Ishikawa (cell line): ENCODE data around the gene PLAAT3.
A peak's percentile ranks its signal among the peaks of the same experiment; 100 is the strongest.

Source experiments
- CEBPB ChIP-seq: IDR thresholded peaks from 2 replicates; pipeline ENCODE4 v1.6.1; 2012
- CREB1 ChIP-seq: IDR thresholded peaks from 2 replicates; pipeline ENCODE4 v1.6.1; 2012; ENCODE audit warnings: low read depth
- EGR1 ChIP-seq: IDR thresholded peaks from 2 replicates; pipeline ENCODE4 v1.6.1; 2012
- EP300 ChIP-seq: IDR thresholded peaks from 2 replicates; pipeline ENCODE4 v1.6.1; 2012; ENCODE audit warnings: borderline replicate concordance
- FOXM1 ChIP-seq: IDR thresholded peaks from 2 replicates; pipeline ENCODE4 v1.6.1; 2012; ENCODE audit warnings: low read depth, borderline replicate concordance
- MAX ChIP-seq: IDR thresholded peaks from 2 replicates; pipeline ENCODE4 v1.6.1; 2012
- NFIC ChIP-seq: IDR thresholded peaks from 2 replicates; pipeline ENCODE4 v1.6.1; 2012
- RAD21 ChIP-seq: IDR thresholded peaks from 2 replicates; pipeline ENCODE4 v1.6.1; 2012; ENCODE audit warnings: low read depth
- REST ChIP-seq: IDR thresholded peaks from 2 replicates; pipeline ENCODE4 v1.6.1; 2012; ENCODE audit warnings: low read depth, mild to moderate bottlenecking
- TAF1 ChIP-seq: IDR thresholded peaks from 2 replicates; pipeline ENCODE4 v1.6.1; 2012; ENCODE audit warnings: low read depth, mild to moderate bottlenecking
- TCF12 ChIP-seq: IDR thresholded peaks from 2 replicates; pipeline ENCODE4 v1.6.1; 2012; ENCODE audit warnings: low read depth
- TEAD4 ChIP-seq: IDR thresholded peaks from 2 replicates; pipeline ENCODE4 v1.6.1; 2012
- YY1 ChIP-seq: IDR thresholded peaks from 2 replicates; pipeline ENCODE4 v1.6.1; 2012; ENCODE audit warnings: low read depth
- ZBTB7A ChIP-seq: IDR thresholded peaks from 2 replicates; pipeline ENCODE4 v1.6.1; 2012; ENCODE audit warnings: low read depth
- TF ChIP-seq, protein P1 (sequence below): IDR thresholded peaks from 2 replicates; pipeline ENCODE4 v1.6.1; 2012

PLAAT3 gene

GRCh38 chr11:63592975-63593395 is 21.2 kb downstream of the PLAAT3 start:
- TF ChIP-seq YY1: no peak
- no peak for TF ChIP-seq NFIC
- TF ChIP-seq EP300: no peak
- TF ChIP-seq CREB1: no peak
- TF ChIP-seq ZBTB7A: no peak
- TF ChIP-seq REST: peak; percentile 82
- no peak for TF ChIP-seq MAX
- TF ChIP-seq, protein P1, sequence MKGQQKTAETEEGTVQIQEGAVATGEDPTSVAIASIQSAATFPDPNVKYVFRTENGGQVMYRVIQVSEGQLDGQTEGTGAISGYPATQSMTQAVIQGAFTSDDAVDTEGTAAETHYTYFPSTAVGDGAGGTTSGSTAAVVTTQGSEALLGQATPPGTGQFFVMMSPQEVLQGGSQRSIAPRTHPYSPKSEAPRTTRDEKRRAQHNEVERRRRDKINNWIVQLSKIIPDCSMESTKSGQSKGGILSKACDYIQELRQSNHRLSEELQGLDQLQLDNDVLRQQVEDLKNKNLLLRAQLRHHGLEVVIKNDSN: no peak
- peak; percentile 59 for TF ChIP-seq RAD21
- no peak for TF ChIP-seq TEAD4

GRCh38 chr11:63590024-63590788 is 24.0 kb downstream of the PLAAT3 start:
- no peak for TF ChIP-seq REST
- no peak for TF ChIP-seq NFIC
- TF ChIP-seq ZBTB7A: no peak
- no peak for TF ChIP-seq MAX
- TF ChIP-seq TCF12: no peak
- no peak for TF ChIP-seq TEAD4
- no peak for TF ChIP-seq EGR1
- no peak for TF ChIP-seq RAD21
- TF ChIP-seq TAF1: no peak
- TF ChIP-seq CREB1: no peak
- TF ChIP-seq, protein P1: no peak
- no peak for TF ChIP-seq EP300
- TF ChIP-seq YY1: no peak
- no peak for TF ChIP-seq CEBPB

- TF ChIP-seq RAD21 (no peak), EGR1 (no peak), EP300 (no peak)
These were observed 25.2 kb downstream of the PLAAT3 start for GRCh38 chr11:63589000-63589399.

DNA sequence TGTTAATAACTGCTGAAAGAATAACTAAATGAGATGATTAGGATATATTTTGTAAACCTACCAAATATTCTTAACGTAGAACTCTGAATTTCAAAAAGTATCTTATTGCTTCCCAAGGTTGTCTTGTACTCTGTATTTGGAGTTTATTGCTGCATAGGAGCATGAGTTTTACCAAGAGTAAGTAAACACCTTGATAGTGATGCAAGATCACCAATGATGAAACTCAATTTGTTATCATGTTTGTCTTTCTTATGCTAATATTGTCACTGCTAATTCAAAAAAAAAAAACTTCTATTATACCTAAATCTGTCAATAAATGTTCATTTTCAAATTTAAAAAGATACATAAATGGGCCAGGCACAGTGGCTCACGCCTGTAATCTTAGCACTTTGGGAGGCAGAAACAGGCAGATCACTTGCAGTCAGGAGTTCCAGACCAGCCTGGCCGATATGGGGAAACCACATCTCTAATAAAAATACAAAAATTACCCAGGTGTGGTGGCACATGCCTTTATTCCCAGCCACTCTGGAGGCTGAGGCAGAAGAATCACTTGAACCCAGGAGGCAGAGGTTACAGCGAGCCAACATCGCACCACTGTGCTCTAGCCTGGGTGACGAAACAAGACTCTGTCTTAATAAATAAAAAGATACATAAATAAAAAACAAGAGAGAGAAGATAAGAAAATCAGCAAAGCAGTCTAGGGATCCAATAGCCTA is 27.6 kb downstream of the PLAAT3 start:
- TF ChIP-seq NFIC: no peak
- TF ChIP-seq TCF12: no peak
- no peak for TF ChIP-seq TAF1
- no peak for TF ChIP-seq CREB1
- TF ChIP-seq TEAD4: no peak
- TF ChIP-seq MAX: no peak
- no peak for TF ChIP-seq EGR1
- no peak for TF ChIP-seq FOXM1
- no peak for TF ChIP-seq EP300
- no peak for TF ChIP-seq REST
- no peak for TF ChIP-seq YY1
- no peak for TF ChIP-seq CEBPB
- TF ChIP-seq, protein P1: no peak
